Ishikawa (cell line): ENCODE data around the gene TIGIT.

ENCODE experiments used
- YY1 ChIP-seq: IDR thresholded peaks from 2 replicates; pipeline ENCODE4 v1.6.1; 2012; ENCODE audit warnings: low read depth
- TF ChIP-seq, protein P1 (sequence below): IDR thresholded peaks from 2 replicates; pipeline ENCODE4 v1.6.1; 2012

DNA sequence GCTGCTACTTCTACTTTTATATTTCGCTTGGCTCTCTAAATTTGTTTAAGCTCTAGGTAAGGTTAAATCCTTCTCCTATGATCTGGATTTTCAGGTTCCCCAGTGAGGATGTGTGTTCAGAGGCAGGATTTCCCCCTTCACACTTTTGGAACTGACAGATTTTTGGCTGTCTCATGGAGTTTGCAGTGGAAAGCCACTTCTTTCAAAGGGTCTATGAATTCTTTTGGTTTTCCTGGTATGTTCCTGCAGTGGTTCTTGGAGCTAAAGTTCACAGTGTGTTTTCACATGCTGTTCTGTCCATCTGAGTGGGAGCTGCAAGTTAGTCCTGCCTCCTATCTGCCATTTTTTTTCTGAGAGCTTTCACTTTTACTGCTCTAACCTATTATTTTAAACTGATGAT, 21.6 kb upstream of the TIGIT start:
- no peak for TF ChIP-seq YY1
- TF ChIP-seq, protein P1, sequence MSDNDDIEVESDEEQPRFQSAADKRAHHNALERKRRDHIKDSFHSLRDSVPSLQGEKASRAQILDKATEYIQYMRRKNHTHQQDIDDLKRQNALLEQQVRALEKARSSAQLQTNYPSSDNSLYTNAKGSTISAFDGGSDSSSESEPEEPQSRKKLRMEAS = no peak
